Mononuclear cell (primary cell): Measurements from ENCODE around the gene MTX3. TPM values are rescaled to one million over a fixed set of nuclear protein-coding genes. Genes with fewer than 3 reads are reported as not detected.

Experiments
- H3K27me3 ChIP-seq: 2 replicates; pipeline ENCODE4 v1.6.0; 2011; ENCODE audit warnings: low read length, control low read depth; ENCODE audit not compliant: insufficient read depth
- H3K4me1 ChIP-seq: 2 replicates; pipeline ENCODE4 v1.5.1; 2011; ENCODE audit warnings: mild to moderate bottlenecking, low read length, control low read depth; ENCODE audit not compliant: insufficient read depth
- H3K4me3 ChIP-seq: 2 replicates; pipeline ENCODE4 v1.5.1; 2011; ENCODE audit warnings: mild to moderate bottlenecking, low read length, moderate library complexity
- H3K9me3 ChIP-seq: 2 replicates; pipeline ENCODE4 v1.5.1; 2011; ENCODE audit warnings: low read depth, mild to moderate bottlenecking, control low read depth, low read length
- total RNA-seq: library from RNA; depleted of rRNA; stranded (reverse); fragments of >200 nt; gene quantifications from one replicate; pipeline ENCODE4 v1.2.3, GENCODE V29; 2012

MTX3 gene
- total RNA-seq, 1 donor, result 36.4 TPM

DNA sequence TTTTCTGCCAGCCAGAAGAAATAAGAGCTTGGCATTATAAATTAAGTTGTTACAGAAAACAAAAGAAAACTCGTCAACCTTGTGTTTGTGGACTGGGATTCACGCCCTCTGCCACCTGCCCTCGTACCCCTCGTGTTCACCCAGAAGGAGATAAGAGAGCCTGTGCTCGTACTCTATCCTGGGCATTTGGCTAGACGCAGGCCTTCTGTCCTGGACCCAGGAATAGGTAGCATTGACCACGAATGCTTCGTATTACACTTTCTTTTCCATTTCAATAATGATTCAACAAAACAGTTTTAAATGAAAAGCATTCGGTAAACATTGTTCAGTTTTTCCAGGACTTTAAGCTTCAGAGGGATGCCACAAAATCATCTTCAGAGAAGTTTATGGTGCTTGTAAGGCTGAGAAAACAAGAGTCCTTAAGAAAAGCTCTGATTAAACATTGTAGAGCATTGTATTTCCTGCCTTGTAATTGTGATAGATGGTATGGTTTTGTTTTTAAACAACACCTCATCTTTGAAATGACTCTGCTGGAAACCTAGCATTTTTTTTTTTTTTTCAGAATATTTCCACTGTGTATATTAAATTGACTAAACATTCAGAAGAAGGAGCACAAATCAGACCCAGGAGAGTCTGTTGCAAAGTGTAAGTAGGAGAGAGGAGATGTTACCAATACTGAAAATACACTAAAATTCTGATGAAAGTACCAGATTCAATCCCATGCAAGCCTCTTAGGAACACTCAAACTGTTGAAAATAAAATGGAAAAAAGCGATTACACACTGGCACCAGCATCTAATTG, 27.6 kb downstream of the MTX3 start:
- no peaks in the 10 kb centered on the region for H3K9me3 ChIP-seq
- no peaks in the 10 kb centered on the region for H3K4me1 ChIP-seq
- H3K27me3 ChIP-seq, result peaks cover 7% of the 10 kb centered on the region
- H3K4me3 ChIP-seq, result no peak overlapping the region

DNA sequence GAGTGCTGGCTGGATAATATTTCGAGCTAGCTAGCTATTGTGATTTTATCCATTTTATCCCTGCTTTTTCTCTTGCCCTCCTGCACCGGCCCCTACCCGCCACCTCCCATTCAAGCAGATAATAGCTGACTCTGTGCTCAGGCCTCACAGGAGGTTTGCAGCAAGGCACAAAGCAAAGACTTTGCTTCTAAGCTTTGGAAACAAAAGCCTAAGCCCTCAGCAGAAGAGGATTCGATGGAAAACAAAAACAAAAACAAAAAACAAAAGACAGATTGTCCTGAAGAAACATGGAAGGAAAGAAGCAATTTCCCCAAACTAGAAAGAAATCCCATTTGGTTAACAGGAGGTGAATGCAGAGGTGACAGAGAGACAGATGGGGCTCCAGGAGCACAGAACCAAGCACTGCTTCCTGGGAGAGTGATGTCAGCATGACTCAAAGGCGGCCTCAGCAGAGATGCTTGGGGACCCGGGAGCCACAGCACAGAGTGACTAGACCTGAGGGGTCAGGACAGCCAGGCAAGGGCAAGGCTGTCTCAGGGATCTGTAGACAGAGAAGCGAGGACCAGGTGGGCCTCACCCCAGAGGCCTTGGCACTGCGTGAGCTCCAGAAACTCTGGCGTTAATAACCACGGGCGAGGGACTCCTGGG, 28.4 kb downstream of the MTX3 start:
- Histone ChIP-seq H3K27me3 (peaks cover 3% of the 10 kb centered on the region), H3K4me1 (no peaks in the 10 kb centered on the region)

DNA sequence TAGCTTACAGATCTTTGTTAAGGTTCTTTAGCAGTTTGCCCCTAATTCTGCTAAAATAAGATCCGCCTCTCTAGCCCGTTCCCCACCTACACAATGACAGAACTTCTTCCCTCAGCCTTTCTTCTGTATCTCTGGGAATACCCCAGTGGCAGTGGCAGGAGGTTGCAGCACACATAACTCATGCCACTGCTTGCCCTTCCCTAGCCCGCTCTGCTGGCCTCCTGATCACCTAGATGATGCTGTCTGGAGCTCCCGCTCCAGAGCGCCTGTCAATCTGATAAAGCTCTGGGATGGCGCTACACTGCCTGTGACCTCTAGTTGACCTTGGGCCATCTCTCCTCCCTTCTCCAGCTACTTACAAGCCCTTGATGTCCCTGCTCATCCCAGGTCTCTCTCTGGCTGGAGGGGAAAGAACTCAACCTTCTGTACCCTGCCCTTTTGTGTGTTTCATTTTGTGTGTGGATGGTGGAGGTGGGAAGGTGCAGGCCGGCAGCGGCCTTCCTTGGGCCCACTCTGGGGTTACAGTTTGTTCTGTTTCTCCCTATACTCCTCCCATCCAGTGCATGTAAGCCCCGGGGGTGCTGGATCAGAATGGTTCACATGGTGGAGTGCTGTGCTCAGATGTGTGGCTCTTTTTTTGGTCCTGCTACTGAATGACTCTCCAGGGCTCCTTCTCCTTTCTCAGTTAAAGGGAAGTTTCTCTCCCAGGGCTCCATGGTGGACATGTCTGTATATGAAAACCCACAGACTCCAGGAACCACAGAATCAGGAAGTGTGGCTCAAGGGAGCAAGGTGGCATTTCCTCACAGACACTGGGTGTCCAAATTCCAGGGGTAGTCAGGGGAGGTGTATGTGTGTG, 29.1 kb downstream of the MTX3 start:
- peaks cover 3% of the 10 kb centered on the region for H3K27me3 ChIP-seq
- no peaks in the 10 kb centered on the region for H3K4me1 ChIP-seq
- no peaks in the 10 kb centered on the region for H3K9me3 ChIP-seq
- no peak overlapping the region for H3K4me3 ChIP-seq

More for the DNA sequence above, 28.4 kb downstream of the MTX3 start:
- H3K9me3 ChIP-seq, result no peaks in the 10 kb centered on the region
- no peak overlapping the region for H3K4me3 ChIP-seq

DNA sequence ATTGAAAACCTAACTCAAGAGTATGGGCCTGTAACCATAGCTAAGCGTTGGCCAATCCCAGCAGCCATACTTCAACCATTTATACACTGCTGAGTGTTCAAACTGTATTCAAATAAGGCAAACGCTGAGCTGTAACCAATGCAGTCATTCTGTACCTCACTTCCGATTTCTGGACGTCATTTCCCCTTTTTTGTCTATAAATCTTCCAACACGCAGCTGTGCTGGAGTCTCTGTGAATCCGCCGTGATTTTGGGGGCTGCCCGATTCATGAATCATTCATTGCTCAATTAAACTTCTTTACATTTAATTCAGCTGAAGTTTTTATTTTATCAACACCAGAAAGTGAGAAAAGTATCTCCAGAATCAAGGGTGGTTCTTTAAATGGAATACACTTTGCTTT, 31.7 kb downstream of the MTX3 start:
- H3K27me3 ChIP-seq, result no peaks in the 10 kb centered on the region
- no peaks in the 10 kb centered on the region for H3K4me1 ChIP-seq
- H3K9me3 ChIP-seq, result no peaks in the 10 kb centered on the region
- no peak overlapping the region for H3K4me3 ChIP-seq

DNA sequence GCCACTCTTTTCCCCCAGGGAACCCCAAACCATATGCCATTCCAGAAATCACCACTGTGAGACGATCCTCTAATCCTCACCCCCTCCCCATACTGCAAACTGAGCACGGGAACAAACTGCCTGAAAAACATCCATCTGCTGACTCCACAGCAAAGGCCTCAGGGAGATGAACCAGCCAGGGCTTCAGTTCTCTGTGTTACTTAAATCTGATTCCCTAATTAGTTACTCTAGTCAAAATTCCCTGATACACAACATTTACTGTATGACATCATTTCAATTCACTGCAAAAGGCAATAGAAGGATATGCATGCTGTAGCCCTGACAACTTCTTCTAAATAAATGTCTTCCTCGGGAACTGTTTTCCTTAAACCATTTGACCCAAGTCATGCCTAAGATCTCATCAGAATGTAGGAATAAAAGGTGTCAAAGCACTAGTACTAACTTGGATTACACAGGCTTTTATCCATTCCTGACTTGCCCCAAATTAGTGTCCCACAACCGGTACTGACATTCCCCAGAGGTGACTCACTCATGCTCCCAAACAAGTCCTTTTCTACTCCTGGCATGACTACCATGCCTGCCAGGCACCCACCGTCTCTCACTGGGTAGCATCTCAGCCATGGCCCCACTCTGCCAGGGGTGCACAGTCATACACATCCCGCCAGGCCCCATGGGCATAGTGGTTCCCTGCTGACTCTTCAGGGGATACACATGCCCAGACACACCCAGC, 35.0 kb downstream of the MTX3 start:
- Histone ChIP-seq H3K27me3 (no peaks in the 10 kb centered on the region), H3K4me1 (no peaks in the 10 kb centered on the region), H3K4me3 (no peak overlapping the region), H3K9me3 (no peaks in the 10 kb centered on the region)

DNA sequence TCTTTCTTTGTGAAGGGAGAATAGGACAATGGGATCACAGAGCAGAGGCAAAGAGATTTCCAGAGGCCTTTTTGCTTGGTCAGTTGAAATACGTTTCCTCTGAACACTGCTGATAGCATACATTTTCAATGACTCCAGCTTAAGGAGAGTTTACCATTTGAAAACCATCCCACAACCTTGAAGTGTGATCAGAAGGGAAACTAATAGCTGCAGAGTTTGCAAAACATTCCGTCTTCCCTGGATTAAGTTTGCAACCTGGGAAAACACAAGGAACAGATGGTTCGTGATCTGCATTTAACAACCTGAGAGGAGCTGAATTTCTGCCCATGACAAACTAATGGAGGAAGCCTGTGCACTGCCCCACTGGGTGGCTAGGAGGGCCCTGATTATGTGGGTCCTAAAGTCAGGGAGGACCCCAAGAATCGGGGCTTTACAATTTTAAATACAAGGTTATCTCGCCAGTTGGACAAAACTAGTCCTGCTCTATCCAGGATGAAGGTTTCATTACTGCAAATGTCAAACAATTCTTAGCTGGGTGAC, 35.6 kb downstream of the MTX3 start:
- no peaks in the 10 kb centered on the region for H3K9me3 ChIP-seq
- no peak overlapping the region for H3K4me3 ChIP-seq
- H3K4me1 ChIP-seq, result no peaks in the 10 kb centered on the region
- H3K27me3 ChIP-seq, result no peaks in the 10 kb centered on the region

DNA sequence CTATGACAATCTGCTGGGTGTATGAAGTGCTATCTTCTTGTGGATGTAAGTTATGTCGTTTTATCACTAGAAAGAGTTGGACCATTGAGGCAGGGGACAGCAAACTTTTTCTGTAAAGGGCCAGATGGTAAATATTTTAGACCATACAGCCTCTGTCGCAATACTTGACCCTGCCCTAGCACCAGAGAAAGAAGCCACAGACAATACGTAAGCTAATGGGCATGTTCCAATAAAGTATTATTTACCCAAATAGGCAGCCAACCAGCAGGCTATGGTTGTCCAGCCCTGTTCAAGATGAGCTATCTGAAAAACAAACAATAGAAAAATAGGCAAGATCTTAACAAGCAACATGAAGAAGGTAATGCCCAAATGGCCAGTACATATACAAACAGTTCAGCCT, 36.4 kb downstream of the MTX3 start:
- Histone ChIP-seq H3K4me1 (no peaks in the 10 kb centered on the region), H3K9me3 (no peaks in the 10 kb centered on the region), H3K4me3 (no peak overlapping the region), H3K27me3 (no peaks in the 10 kb centered on the region)

DNA sequence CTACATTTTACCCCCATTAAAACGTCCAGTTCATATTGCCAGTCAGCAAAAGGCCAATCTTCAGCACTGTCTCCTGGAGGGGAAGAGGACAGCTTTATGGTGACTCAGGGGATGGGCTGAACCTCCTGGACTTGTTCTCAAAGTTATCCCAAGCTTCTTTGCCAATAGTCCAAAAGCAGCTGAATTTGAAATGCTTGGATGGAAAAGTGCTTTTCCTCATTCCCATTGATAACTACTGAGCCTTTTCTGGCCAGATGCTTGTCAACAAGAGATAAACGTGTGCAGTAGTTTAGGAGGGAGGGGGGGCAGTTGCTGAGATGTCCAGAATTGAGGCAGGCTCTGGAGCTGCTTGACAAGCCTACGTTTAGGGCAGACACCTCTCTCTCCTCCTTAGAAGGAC, 43.5 kb downstream of the MTX3 start:
- no peak overlapping the region for H3K4me3 ChIP-seq
- H3K4me1 ChIP-seq, result no peaks in the 10 kb centered on the region
- no peaks in the 10 kb centered on the region for H3K9me3 ChIP-seq
- no peaks in the 10 kb centered on the region for H3K27me3 ChIP-seq

DNA sequence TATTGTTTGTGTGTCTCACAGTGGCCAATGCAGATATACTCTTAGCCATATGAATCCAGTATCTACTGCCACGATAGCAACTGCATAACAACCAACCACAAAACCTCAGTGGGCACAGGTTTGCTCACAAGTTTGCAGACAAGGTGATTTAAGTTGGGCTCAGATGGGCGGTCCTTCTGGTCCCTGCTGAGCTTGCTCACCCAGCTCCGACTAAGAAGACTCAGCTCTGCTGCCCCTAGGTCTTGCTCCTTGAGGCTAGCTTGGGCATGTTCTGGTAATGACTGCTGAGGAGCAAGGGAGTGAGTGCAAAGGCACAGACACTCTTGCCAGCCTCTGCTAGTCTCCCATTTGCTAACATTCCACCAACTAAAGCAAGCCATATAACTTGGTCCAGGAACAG, 52.6 kb downstream of the MTX3 start:
- H3K4me3 ChIP-seq, result no peak overlapping the region
- H3K9me3 ChIP-seq, result no peaks in the 10 kb centered on the region
- no peaks in the 10 kb centered on the region for H3K27me3 ChIP-seq

DNA sequence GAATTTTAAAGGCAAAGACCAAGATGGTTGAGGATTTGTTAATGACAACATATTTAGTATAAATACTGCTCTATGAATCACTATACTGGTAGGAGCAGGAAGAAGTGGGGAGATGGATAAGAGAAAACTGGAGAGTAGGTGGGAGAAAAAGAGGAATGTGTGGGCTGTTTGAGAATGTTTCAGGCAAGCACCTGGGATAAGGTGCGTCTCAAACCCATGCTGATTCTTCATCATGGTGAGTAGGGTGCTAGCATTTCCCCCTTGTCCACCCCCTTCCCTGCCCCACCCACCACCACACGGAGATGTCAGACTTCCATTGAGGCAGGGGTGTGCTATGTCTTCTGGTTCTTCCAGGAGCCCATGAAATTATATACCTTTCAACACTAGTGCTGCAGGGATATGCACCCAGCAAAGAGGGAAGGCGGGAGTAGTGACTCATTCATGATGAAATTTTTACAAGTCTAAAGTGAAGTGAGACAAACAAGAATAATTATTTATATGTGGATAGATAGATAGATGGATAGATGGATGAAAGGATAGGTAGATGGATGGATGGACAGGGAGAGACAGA, 54.3 kb downstream of the MTX3 start:
- Histone ChIP-seq H3K9me3 (no peaks in the 10 kb centered on the region), H3K27me3 (no peaks in the 10 kb centered on the region), H3K4me3 (no peak overlapping the region), H3K4me1 (no peaks in the 10 kb centered on the region)

More for the DNA sequence above, 52.6 kb downstream of the MTX3 start:
- no peaks in the 10 kb centered on the region for H3K4me1 ChIP-seq

DNA sequence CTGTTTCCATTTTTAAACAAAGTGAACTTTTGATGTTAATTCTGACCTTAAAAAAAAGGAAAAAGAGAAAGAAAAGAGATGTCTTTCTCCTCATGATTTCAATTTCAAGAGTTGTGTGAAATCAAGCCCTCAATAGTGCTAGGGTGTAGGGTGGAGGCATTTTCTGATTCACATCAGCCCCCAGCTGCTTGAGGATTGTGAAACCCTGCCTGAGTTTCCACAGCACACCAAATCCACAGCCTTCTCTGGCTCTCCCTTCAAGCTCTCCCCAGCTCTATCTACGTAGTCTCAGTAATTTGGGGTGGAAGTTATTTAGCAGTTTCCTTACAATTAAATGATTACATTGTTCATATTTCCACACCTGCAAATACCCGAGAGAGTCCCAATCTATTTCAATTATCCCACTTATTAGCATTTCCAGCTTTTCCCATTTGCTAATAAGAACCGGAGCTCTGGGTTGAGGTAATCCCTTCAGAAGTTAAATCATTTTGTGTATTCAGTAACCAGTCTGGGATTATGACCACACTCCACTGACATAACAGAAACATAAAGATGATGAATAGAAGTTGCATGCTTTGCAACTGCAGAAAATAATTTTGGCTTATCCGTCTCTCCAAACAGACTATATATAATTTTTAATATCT, 54.9 kb downstream of the MTX3 start:
- no peak overlapping the region for H3K4me3 ChIP-seq
- H3K4me1 ChIP-seq, result no peaks in the 10 kb centered on the region
- no peaks in the 10 kb centered on the region for H3K9me3 ChIP-seq
- H3K27me3 ChIP-seq, result no peaks in the 10 kb centered on the region

DNA sequence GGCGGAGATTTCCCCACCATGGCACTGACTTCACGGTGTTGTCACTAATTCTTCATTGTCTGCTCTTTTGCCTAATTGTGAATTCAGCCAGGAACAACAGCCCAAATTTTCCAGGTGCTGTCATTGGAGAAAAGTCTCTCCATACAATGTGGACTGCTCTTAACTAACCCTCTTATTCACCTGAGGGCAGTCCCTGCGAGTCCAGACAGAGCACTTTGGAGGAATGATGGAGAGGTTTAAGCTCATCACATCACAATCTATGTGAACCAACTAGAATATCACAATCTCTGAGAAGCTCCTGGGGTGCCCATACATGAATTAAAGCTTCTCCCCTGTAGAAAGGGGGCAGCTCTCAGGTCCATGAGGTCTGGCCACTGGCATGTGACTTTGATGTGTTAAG, 56.4 kb downstream of the MTX3 start:
- no peak overlapping the region for H3K4me3 ChIP-seq
- H3K4me1 ChIP-seq, result no peaks in the 10 kb centered on the region
- no peaks in the 10 kb centered on the region for H3K9me3 ChIP-seq
- H3K27me3 ChIP-seq, result no peaks in the 10 kb centered on the region

DNA sequence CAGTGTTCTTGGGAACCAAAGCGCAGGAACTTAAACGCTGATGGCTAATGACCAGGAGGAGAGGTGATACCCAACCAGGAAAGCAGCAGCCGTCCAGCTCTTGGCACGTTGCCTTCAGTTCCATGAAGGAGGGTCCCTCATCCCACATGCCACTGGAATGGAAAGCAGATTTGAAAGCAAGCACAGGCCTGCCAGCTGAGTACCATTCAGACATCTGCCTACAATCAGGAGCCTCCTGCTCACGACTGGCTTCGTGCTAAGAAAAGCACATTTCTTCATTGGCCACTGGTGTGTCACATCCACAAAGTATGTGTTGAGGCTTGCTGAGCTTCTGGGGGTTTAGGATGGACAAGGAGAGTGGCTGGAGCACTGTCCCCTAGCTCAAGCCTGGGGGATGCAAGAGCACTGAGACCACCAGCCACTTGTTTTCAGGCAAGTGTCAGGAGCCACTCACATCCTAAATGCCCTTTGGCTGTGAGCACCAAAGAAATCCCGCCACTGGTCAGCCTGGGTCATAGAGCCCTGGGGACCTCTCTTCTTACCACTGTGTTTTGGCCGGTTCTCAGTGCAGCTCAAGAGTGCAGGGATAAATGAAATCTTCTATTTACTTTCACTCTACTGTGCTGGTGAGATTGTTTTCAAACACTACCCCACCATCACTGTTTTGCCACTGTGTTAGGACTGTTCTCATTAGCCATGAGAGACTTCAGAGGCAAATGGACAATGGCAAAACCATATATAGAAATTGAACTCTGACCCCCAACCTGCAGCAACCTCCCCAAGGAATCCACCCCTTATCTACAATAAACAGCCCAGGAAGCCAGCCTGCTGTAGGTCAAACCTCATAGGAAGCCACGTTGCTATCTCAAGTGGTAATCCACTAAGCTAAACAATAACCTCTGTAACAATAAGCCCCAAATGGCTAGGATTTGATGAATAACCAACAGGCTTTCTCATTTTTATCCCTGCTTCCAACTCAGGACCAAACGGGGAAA, 58.3 kb downstream of the MTX3 start:
- H3K4me3 ChIP-seq, result no peak overlapping the region
- no peaks in the 10 kb centered on the region for H3K27me3 ChIP-seq
- H3K9me3 ChIP-seq, result no peaks in the 10 kb centered on the region
- no peaks in the 10 kb centered on the region for H3K4me1 ChIP-seq
